Measurements from ENCODE around the gene IL12A.

The IL12A gene

GRCh38 chr3:160038862-160039562 lies 50.4 kb downstream of the IL12A start:
- no peak for DNase-seq

GRCh38 chr3:160040181-160040580 lies 51.5 kb downstream of the IL12A start:
- DNase-seq, result no peak

GRCh38 chr3:160041465-160041864 lies 52.8 kb downstream of the IL12A start:
- no peak for DNase-seq

GRCh38 chr3:160044121-160044520 lies 55.5 kb downstream of the IL12A start:
- DNase-seq, result no peak

Measured in effector CD4-positive, alpha-beta T cell (primary cell).